Measurements from ENCODE around the gene SNX25. TPM values are rescaled to one million over a fixed set of nuclear protein-coding genes. Genes with fewer than 3 reads are reported as not detected.

The SNX25 gene
- total RNA-seq, 1 donor from 2014 or later = 29.5 TPM

- Histone ChIP-seq H3K79me2 (ENCODE audit: insufficient read depth, low read length) (peaks cover 16% of the 10 kb centered on the region), H2AFZ (ENCODE audit: low read depth, low read length) (no peak overlapping the region), H4K20me1 (ENCODE audit: insufficient read depth, low read length) (no peaks in the 10 kb centered on the region), H3K4me2 (ENCODE audit: low read length) (peak overlapping the region; percentile 10), H3K36me3 (ENCODE audit: insufficient read depth, low read length) (no peaks in the 10 kb centered on the region), H3K4me1 (ENCODE audit: insufficient read depth, low read length) (peaks cover 9% of the 10 kb centered on the region), H3K9me3 (ENCODE audit: insufficient read depth, low read depth, low read length) (no peaks in the 10 kb centered on the region), H3K9ac (ENCODE audit: low read length) (no peak overlapping the region), H3K27me3 (ENCODE audit: insufficient read depth, low read length) (no peaks in the 10 kb centered on the region), H3K4me3 (ENCODE audit: insufficient read depth, low read depth, low read length) (no peak overlapping the region), H3K27ac (ENCODE audit: low read depth, low read length) (no peak overlapping the region)
- H3K4me3 Mint-ChIP-seq (ENCODE audit: unreplicated experiment) = no peak overlapping the region
- H3K36me3 Mint-ChIP-seq (ENCODE audit: low read depth, unreplicated experiment) = peaks cover 19% of the 10 kb centered on the region
- peaks cover 25% of the 10 kb centered on the region for H3K4me1 Mint-ChIP-seq (ENCODE audit: low read depth, unreplicated experiment)
- H3K27me3 Mint-ChIP-seq (ENCODE audit: low read depth, unreplicated experiment) = no peaks in the 10 kb centered on the region
- peak; percentile 33 for DNase-seq (ENCODE audit: low read depth)
- H3K27ac Mint-ChIP-seq (ENCODE audit: unreplicated experiment) = no peak overlapping the region
- H3K9me3 Mint-ChIP-seq (ENCODE audit: unreplicated experiment) = no peaks in the 10 kb centered on the region
- TF ChIP-seq EZH2 (IDR thresholded peaks at IDR 0.05; ENCODE audit: insufficient read depth, low read length) = no peak
- TF ChIP-seq, protein P1, sequence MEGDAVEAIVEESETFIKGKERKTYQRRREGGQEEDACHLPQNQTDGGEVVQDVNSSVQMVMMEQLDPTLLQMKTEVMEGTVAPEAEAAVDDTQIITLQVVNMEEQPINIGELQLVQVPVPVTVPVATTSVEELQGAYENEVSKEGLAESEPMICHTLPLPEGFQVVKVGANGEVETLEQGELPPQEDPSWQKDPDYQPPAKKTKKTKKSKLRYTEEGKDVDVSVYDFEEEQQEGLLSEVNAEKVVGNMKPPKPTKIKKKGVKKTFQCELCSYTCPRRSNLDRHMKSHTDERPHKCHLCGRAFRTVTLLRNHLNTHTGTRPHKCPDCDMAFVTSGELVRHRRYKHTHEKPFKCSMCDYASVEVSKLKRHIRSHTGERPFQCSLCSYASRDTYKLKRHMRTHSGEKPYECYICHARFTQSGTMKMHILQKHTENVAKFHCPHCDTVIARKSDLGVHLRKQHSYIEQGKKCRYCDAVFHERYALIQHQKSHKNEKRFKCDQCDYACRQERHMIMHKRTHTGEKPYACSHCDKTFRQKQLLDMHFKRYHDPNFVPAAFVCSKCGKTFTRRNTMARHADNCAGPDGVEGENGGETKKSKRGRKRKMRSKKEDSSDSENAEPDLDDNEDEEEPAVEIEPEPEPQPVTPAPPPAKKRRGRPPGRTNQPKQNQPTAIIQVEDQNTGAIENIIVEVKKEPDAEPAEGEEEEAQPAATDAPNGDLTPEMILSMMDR (IDR thresholded peaks at IDR 0.05; ENCODE audit: insufficient read depth, low read depth, low read length) = no peak
- no peak for FAIRE-seq
These were observed 59.9 kb downstream of the SNX25 start for GRCh38 chr4:185269286-185269685.

- H3K9me3 ChIP-seq (ENCODE audit: insufficient read depth, low read depth, low read length) = no peaks in the 10 kb centered on the region
- Mint-ChIP-seq H3K27me3 (ENCODE audit: low read depth, unreplicated experiment) (no peaks in the 10 kb centered on the region), H3K9me3 (ENCODE audit: unreplicated experiment) (no peaks in the 10 kb centered on the region), H3K4me1 (ENCODE audit: low read depth, unreplicated experiment) (peaks cover 25% of the 10 kb centered on the region), H3K4me3 (ENCODE audit: unreplicated experiment) (peak overlapping the region; percentile 22), H3K27ac (ENCODE audit: unreplicated experiment) (no peak overlapping the region), H3K36me3 (ENCODE audit: low read depth, unreplicated experiment) (peaks cover 19% of the 10 kb centered on the region)
- no peak overlapping the region for H3K27ac ChIP-seq (ENCODE audit: low read depth, low read length)
- H2AFZ ChIP-seq (ENCODE audit: low read depth, low read length) = no peak overlapping the region
- H3K9ac ChIP-seq (ENCODE audit: low read length) = no peak overlapping the region
- H3K4me1 ChIP-seq (ENCODE audit: insufficient read depth, low read length) = peaks cover 9% of the 10 kb centered on the region
- FAIRE-seq (no peak), DNase-seq (ENCODE audit: low read depth) (no peak)
- no peaks in the 10 kb centered on the region for H3K27me3 ChIP-seq (ENCODE audit: insufficient read depth, low read length)
- no peaks in the 10 kb centered on the region for H4K20me1 ChIP-seq (ENCODE audit: insufficient read depth, low read length)
- H3K36me3 ChIP-seq (ENCODE audit: insufficient read depth, low read length) = no peaks in the 10 kb centered on the region
- TF ChIP-seq, protein P1 (IDR thresholded peaks at IDR 0.05; ENCODE audit: insufficient read depth, low read depth, low read length) = no peak
- TF ChIP-seq EZH2 (IDR thresholded peaks at IDR 0.05; ENCODE audit: insufficient read depth, low read length) = no peak
- no peak overlapping the region for H3K4me2 ChIP-seq (ENCODE audit: low read length)
- no peak overlapping the region for H3K4me3 ChIP-seq (ENCODE audit: insufficient read depth, low read depth, low read length)
- peaks cover 16% of the 10 kb centered on the region for H3K79me2 ChIP-seq (ENCODE audit: insufficient read depth, low read length)
These were observed 60.6 kb downstream of the SNX25 start for GRCh38 chr4:185270037-185270436.

DNA sequence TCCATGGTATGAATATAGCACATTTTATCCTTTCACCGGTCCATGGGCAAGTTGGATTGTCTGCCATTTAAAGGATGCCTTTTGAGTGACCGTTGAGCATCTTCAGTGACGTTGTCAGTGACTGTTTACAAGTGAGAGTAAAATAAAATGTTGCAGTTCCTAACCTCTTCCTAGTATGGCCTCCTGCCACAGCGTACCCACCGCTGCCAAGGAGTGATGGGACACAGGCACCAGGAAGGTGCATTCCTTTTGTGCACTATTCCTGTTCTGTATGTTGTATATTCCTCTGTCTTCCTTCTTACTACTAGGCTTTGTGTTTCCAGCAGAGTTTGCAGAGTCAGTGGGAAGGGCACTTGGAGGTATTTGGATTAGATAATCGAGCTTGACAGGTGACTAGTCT, 61.5 kb downstream of the SNX25 start:
- Mint-ChIP-seq H3K27me3 (ENCODE audit: low read depth, unreplicated experiment) (no peaks in the 10 kb centered on the region), H3K27ac (ENCODE audit: unreplicated experiment) (no peak overlapping the region), H3K36me3 (ENCODE audit: low read depth, unreplicated experiment) (peaks cover 19% of the 10 kb centered on the region), H3K9me3 (ENCODE audit: unreplicated experiment) (no peaks in the 10 kb centered on the region), H3K4me3 (ENCODE audit: unreplicated experiment) (no peak overlapping the region), H3K4me1 (ENCODE audit: low read depth, unreplicated experiment) (peaks cover 21% of the 10 kb centered on the region)
- DNase-seq (ENCODE audit: low read depth) (no peak), FAIRE-seq (no peak)
- Histone ChIP-seq H3K27ac (ENCODE audit: low read depth, low read length) (no peak overlapping the region), H3K9ac (ENCODE audit: low read length) (no peak overlapping the region), H3K4me2 (ENCODE audit: low read length) (no peak overlapping the region), H3K27me3 (ENCODE audit: insufficient read depth, low read length) (no peaks in the 10 kb centered on the region), H3K4me3 (ENCODE audit: insufficient read depth, low read depth, low read length) (no peak overlapping the region), H4K20me1 (ENCODE audit: insufficient read depth, low read length) (no peaks in the 10 kb centered on the region), H3K79me2 (ENCODE audit: insufficient read depth, low read length) (peaks cover 16% of the 10 kb centered on the region), H3K9me3 (ENCODE audit: insufficient read depth, low read depth, low read length) (no peaks in the 10 kb centered on the region), H2AFZ (ENCODE audit: low read depth, low read length) (no peak overlapping the region), H3K36me3 (ENCODE audit: insufficient read depth, low read length) (no peaks in the 10 kb centered on the region), H3K4me1 (ENCODE audit: insufficient read depth, low read length) (peaks cover 12% of the 10 kb centered on the region)
- TF ChIP-seq, protein P1 (IDR thresholded peaks at IDR 0.05; ENCODE audit: insufficient read depth, low read depth, low read length) = no peak
- TF ChIP-seq EZH2 (IDR thresholded peaks at IDR 0.05; ENCODE audit: insufficient read depth, low read length) = no peak
